GF-D8 (cell line): ENCODE measurements around the gene CAPRIN1.
A peak's percentile ranks its signal among the peaks of the same experiment; 100 is the strongest.

Source experiments
- DNase-seq: peaks from one replicate; lab custom pipeline; 2025; lab: John Stamatoyannopoulos, UW

CAPRIN1 gene

DNA sequence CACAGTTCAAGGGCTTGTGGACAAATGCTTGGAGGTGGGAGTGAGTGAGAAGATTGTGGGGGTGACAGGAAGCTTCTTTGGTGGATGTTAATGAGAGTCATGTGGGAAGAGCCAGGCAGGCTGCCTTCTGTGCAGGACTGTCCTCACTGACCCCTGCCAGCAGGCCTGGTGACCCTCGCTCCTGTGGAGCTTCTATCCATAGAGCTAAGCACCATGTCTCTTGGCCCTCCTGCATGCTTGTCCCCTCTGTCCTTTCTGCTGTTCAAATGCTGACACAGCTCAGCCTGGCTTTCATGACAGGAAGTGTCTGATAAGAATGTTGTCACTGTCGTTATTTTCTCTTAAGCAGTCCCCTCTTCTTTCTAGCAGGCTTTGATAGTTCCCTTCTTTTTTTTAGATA, 91.5 kb downstream of the CAPRIN1 start:
- no peak for DNase-seq

DNA sequence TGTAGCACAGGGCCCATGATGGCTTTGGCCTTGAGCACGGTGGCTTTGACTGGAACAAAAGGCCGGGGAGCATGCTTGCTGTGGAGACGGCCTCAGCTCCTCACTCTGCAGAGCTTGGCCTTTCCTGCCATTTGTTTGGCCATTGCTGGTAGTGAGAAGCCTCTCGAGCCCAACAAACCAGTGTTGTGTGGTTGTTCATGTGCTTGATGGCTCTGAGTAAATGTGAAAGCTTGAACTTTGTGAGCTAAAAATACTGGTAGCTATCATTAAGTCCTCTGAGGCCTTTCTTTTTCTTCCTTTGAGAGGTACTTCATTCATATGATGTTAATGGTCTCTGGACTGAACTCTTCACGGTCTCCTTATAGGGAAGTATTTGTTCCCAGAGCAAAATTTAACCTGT, 93.5 kb downstream of the CAPRIN1 start:
- no peak for DNase-seq

DNA sequence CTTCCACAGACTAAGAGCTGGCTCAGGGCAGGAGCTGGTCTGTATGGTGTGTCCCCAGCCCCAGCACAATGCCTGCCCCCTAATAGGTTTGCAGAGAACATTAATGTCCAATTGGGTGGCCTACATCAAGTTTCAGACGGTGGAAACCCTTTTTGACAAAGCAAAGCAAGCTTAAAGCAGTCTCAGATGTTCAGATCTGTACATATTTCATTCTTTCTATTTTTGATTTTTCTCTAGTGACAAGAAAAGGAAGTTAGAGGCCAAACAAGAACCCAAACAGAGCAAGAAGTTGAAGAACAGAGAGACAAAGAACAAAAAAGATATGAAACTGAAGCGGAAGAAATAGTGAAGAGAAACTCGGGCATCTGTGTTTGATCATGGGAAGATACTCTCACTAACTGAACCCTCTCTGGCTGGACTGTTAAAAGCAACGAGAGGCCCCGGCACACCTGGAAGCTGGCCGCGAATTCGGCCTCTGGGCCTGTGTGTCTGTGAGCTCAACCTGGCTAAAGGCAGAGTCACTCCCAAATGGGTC, 94.4 kb downstream of the CAPRIN1 start:
- no peak for DNase-seq

DNA sequence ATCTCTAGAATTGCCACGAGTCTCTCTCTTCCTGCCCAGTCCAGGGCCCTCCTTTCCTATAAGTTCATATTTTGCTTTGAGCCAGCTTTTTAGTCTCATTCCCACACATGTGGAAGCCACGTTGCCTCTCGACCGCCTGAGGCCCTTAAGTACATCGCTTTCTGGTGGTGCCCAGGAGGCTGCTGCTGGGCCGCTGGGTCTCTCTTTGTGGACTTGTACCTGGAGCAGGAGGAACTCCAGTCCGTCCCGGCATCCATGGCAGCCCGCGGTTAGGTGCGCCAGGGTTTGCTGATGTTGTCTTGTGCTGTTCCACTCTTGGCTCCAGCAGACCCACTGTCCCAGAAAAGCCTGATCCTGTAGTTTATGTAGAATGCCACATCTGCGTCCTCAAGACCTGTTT, 94.9 kb downstream of the CAPRIN1 start:
- no peak for DNase-seq

DNA sequence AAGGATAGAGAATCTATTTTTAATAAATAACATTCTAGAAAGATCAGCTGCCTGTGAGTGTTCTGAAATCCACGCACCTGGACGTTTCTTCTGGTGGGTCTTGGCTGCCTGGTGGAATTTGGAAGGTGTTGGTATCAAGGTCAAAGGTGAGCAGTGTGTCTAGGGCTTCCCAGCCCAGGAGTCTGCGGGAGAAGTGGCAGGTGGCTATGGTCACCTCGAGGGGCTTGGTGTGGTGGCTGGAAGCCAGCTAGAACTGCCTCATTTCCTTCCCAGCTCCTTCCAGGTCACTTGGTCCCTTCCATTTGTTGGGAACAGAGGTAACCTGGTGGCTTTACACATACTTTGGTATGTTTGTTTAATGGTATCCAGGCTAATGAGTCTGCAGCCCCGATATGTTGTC, 95.3 kb downstream of the CAPRIN1 start:
- DNase-seq, result no peak

DNA sequence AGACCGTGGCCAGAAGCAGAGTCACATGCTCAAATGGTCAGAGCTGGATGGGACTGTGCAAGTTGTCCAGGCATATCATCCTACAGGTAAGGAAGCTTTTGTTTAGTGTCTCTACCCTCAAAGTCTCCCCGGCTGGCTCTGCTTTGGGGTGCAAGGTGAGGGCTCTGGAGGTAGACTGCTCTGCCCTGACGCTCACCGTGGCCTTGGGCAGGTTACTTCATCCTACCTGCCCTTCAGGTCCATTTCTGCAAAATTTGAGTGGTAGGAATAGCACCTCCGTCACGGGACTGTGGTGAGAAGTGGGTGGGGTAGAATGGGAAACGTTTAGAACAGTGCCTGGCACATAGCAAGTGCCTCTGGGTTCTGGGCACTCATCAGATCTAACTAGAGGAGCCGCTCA, 96.0 kb downstream of the CAPRIN1 start:
- DNase-seq, result no peak

DNA sequence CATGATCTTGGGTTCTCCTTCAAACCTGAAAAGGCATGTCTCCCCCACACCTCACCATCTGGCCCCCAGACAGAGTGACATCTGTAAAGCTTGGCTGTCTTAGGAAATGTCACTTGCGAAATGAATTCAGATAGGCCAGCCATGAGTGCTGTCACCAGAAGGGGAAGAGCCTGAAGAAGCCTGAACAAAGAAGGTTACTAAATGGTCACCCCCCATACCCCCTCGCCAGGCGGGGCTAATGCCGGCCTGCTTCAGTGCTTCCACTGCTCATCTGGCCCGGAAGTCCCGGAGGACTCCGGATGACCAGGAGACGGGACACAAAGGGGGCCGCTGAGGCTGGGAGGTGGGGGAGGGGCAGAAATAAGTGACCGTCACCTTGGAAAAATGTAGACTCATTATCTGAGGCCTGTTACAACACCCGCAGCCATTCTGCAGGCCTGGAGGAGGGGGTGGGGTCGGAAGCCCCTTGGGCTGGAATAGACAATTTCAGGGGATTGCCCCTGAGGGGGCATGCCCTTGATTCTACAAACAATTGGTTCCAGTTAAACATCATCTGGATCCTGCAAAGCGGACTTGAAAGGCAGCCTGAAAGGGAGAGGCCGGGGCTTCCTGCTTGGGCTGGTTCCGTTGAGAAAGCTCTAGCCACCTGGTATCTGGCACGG, 97.1 kb downstream of the CAPRIN1 start:
- DNase-seq, result peak; percentile 56

DNA sequence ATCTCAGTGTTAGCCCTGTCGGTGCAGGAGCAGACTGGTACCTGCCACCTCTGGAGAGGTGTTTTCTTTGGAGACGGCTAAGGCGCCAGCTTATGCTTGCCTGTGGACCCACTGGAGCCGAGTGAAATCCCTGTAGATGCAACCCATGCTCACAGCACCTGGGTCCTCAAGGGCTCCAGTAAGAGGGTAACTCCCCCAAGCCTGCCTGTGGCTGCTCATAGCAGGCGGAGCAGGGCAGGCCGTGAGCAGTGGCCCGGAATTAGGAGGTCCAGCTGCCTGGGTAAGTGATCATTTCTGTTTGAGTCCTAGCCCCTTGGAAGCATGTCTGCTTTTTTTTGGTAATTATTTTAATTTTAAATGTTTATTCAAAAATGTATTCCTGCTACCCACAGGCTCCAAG, 97.7 kb downstream of the CAPRIN1 start:
- no peak for DNase-seq

DNA sequence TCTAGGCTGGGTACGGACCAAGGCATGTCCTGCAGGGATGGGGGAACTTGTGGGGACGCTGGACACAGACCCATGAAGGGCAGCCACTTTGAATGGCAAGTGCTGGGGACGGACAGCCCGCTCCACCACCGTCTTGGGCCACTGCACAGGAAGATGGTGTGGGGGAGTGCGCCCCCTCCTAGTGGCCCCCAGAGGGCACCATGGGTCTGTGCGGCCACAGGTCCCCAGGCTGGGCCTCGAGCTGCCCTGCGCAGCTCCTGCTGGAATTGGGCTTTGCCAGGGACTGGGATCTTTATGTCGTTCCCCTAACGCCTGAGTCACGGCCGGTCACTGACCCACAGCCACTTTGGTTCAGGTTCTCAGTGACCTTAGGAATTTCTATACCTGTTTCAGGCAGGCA, 98.3 kb downstream of the CAPRIN1 start:
- DNase-seq, result no peak

DNA sequence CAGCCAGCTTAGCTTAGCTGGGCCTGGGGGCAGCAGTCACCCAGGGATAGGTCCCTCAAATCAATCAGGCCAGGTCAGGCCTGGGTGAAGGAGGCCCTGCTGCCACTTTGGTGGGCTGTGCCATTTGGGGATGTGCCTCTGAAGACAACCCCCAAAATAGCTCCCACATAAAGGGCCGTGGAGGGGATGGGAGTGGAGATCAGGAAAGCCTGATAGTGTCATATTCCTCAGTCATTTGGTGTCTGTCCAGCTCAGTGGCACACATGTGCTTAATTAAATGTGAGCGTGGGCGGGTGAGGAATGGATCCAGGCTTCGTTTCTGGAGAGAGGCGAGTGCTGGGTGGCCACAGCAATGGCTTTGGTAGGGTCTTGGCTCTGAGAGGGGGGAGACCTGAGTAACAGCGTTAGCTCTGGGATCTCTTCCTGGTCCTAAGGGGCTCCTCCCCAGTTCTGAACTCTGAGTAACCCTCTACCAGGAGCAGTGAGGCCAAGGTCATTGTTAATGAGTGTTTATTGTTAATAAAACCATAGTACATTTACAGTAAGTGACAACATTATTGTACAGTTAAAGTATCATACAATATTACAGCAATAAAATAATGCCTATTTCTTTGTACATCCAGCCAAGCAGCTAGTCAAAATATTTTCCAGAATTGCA, 99.1 kb downstream of the CAPRIN1 start:
- no peak for DNase-seq
